Mesothelial cell of epicardium (in vitro differentiated cells): ENCODE measurements around the gene CCDC88C. TPM values are rescaled to one million over a fixed set of nuclear protein-coding genes. Genes with fewer than 3 reads are reported as not detected.
"Not testable (repeated sequence)": the region's sequence is repeated elsewhere in the genome, so short reads cannot be mapped to it uniquely, and the experiment has no call there.

ENCODE experiments used
- DNase-seq, 2 experiments: peaks; one replicate each; pipeline ENCODE4 v3.0.0; 2021; ENCODE audit warnings: low spot score in 2 of 2; ENCODE audit not compliant: unreplicated experiment in 2 of 2
- H3K27ac Mint-ChIP-seq: 2 replicates; pipeline ENCODE4 v1.8.0; 2021; ENCODE audit warnings: mixed read lengths
- H3K27me3 Mint-ChIP-seq: 2 replicates; pipeline ENCODE4 v1.8.0; 2021; ENCODE audit warnings: low read depth, mixed read lengths
- H3K36me3 Mint-ChIP-seq: 2 replicates; pipeline ENCODE4 v1.8.0; 2021; ENCODE audit warnings: mixed read lengths
- H3K4me1 Mint-ChIP-seq: 2 replicates; pipeline ENCODE4 v1.8.0; 2021; ENCODE audit warnings: mixed read lengths
- H3K4me3 Mint-ChIP-seq: 2 replicates; pipeline ENCODE4 v1.8.0; 2021; ENCODE audit warnings: mild to moderate bottlenecking, moderate library complexity, mixed read lengths
- H3K9me3 Mint-ChIP-seq: 2 replicates; pipeline ENCODE4 v1.8.0; 2021; ENCODE audit warnings: mixed read lengths
- CTCF ChIP-seq: fragments of 200-600 bp; sonication (generic); IDR thresholded peaks from one replicate; pipeline ENCODE4 v1.5.0; 2021; ENCODE audit warnings: antibody characterized with exemption; ENCODE audit not compliant: unreplicated experiment
- total RNA-seq: library from RNA; stranded (reverse); gene quantifications from 3 replicates; pipeline ENCODE4 v1.2.1, GENCODE V29; 2021

CCDC88C gene
- total RNA-seq, 1 donor from 2014 or later = 23.7 TPM

GRCh38 chr14:91230397-91231035, 187.1 kb downstream of the CCDC88C start:
- H3K27ac Mint-ChIP-seq = no peak overlapping the region
- H3K27me3 Mint-ChIP-seq = no peaks in the 10 kb centered on the region
- no peak overlapping the region for H3K4me3 Mint-ChIP-seq
- no peaks in the 10 kb centered on the region for H3K4me1 Mint-ChIP-seq
- DNase-seq = no peak
- peaks cover 17% of the 10 kb centered on the region for H3K9me3 Mint-ChIP-seq
- peaks cover 29% of the 10 kb centered on the region for H3K36me3 Mint-ChIP-seq
- TF ChIP-seq CTCF = no peak

GRCh38 chr14:91229743-91230200, 187.8 kb downstream of the CCDC88C start:
- Mint-ChIP-seq H3K4me3 (no peak overlapping the region), H3K36me3 (peaks cover 31% of the 10 kb centered on the region), H3K4me1 (no peaks in the 10 kb centered on the region), H3K9me3 (peaks cover 17% of the 10 kb centered on the region), H3K27me3 (no peaks in the 10 kb centered on the region), H3K27ac (no peak overlapping the region)
- no peak for TF ChIP-seq CTCF
- no peak for DNase-seq

GRCh38 chr14:91229005-91229382, 188.6 kb downstream of the CCDC88C start:
- H3K9me3 Mint-ChIP-seq = peaks cover 17% of the 10 kb centered on the region
- H3K27ac Mint-ChIP-seq = no peak overlapping the region
- H3K4me1 Mint-ChIP-seq = no peaks in the 10 kb centered on the region
- no peak for TF ChIP-seq CTCF
- no peak for DNase-seq
- H3K27me3 Mint-ChIP-seq = no peaks in the 10 kb centered on the region
- H3K36me3 Mint-ChIP-seq = peaks cover 26% of the 10 kb centered on the region
- no peak overlapping the region for H3K4me3 Mint-ChIP-seq

- Mint-ChIP-seq H3K27ac (no peak overlapping the region), H3K36me3 (peaks cover 27% of the 10 kb centered on the region), H3K27me3 (no peaks in the 10 kb centered on the region), H3K9me3 (peaks cover 17% of the 10 kb centered on the region), H3K4me1 (no peaks in the 10 kb centered on the region), H3K4me3 (no peak overlapping the region)
- no peak for TF ChIP-seq CTCF
- DNase-seq = no peak
These were observed 189.3 kb downstream of the CCDC88C start for GRCh38 chr14:91228112-91229004.

GRCh38 chr14:91227183-91227628, 190.4 kb downstream of the CCDC88C start:
- no peak overlapping the region for H3K27ac Mint-ChIP-seq
- H3K4me1 Mint-ChIP-seq = no peaks in the 10 kb centered on the region
- H3K4me3 Mint-ChIP-seq = no peak overlapping the region

GRCh38 chr14:91226360-91226759, 191.3 kb downstream of the CCDC88C start:
- not testable (repeated sequence) for H3K4me1 Mint-ChIP-seq, DNase-seq, H3K9me3 Mint-ChIP-seq, H3K27ac Mint-ChIP-seq, H3K27me3 Mint-ChIP-seq, H3K4me3 Mint-ChIP-seq
- peaks cover 24% of the 10 kb centered on the region for H3K36me3 Mint-ChIP-seq

More at GRCh38 chr14:91227183-91227628, 190.4 kb downstream of the CCDC88C start:
- no peaks in the 10 kb centered on the region for H3K27me3 Mint-ChIP-seq
- H3K36me3 Mint-ChIP-seq = peaks cover 27% of the 10 kb centered on the region
- no peak for TF ChIP-seq CTCF
- DNase-seq = no peak
- H3K9me3 Mint-ChIP-seq = peaks cover 13% of the 10 kb centered on the region
